D341Med (cell line): ENCODE results near the gene FNIP1.
"Not testable (repeated sequence)": the region's sequence is repeated elsewhere in the genome, so short reads cannot be mapped to it uniquely, and the experiment has no call there.

Source experiments
- DNase-seq: peaks from one replicate; pipeline ENCODE4 v3.0.0; 2012; ENCODE audit warnings: low spot score

The FNIP1 gene

GRCh38 chr5:131749723-131750470, 46.9 kb downstream of the FNIP1 start:
- DNase-seq: no peak

GRCh38 chr5:131749138-131749537, 47.7 kb downstream of the FNIP1 start:
- no peak for DNase-seq

- no peak for DNase-seq
Measured at GRCh38 chr5:131747180-131748105, 49.4 kb downstream of the FNIP1 start.

GRCh38 chr5:131746423-131746822, 50.4 kb downstream of the FNIP1 start:
- DNase-seq: no peak

DNA sequence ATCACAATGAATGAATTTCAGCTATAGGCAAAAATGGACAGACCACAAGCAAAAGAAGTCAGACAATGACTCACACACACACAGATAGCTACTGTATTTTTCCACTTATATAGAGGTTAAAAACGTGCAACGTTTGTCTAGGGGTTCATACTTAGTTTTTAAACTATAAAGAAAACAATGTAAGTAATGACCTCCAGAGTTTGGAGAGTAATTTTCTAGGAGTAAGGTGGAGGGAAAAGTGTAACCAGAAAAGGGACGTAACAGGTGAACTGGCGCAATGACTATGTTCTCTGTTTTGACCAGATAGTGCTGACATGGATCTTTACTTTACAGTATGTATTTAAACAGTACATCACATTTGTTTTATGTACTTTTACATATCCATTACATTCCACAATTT, 51.1 kb downstream of the FNIP1 start:
- no peak for DNase-seq

GRCh38 chr5:131745155-131745554, 51.7 kb downstream of the FNIP1 start:
- no peak for DNase-seq

DNA sequence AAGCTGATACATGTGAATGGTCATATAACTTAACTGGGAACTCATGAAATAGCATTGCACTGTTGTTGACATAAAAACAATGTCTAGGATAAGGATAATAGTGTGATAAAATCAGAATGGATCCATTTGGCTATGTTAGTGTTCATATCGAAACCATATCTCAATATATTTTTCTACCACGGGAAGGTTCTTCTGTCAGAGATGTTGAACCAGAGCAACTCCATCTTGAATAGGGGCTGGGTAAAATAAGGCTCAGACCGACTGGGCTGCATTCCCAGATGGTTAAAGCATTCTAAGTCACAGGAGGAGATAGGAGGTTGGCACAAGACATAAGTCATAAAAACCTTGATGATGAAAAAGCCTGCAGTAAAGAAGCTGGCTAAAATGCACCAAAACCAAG, 56.3 kb downstream of the FNIP1 start:
- DNase-seq: no peak

GRCh38 chr5:131735393-131735792, 61.4 kb downstream of the FNIP1 start:
- DNase-seq: no peak

DNA sequence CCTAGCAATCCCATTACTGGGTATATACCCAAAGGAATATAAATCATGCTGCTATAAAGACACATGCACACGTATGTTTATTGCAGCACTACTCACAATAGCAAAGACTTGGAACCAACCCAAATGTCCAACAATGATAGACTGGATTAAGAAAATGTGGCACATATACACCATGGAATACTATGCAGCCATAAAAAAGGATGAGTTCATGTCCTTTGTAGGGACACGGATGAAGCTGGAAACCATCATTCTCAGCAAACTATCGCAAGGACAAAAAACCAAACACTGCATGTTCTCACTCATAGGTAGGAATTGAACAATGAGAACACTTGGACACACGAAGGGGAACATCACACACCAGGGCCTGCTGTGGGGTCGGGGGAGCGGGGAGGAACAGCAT, 61.9 kb downstream of the FNIP1 start:
- DNase-seq: not testable (repeated sequence)

DNA sequence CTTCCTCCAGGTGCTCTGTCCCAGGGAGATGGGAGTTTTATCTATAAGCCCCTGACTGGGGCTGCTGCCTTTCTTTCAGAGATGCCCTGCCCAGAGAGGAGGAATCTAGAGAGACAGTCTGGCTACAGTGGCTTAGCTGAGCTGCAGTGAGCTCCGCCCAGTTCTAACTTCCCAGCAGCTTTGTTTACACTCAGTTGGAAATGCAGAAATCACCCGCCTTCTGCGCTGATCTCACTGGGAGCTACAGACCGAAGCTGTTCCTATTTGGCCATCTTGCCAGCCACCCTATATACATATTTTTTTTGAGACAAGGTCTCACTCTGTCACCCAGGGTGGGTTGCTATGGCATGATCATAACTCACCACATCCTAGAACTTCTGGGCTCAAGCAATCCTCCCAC, 67.5 kb downstream of the FNIP1 start:
- DNase-seq: not testable (repeated sequence)

DNA sequence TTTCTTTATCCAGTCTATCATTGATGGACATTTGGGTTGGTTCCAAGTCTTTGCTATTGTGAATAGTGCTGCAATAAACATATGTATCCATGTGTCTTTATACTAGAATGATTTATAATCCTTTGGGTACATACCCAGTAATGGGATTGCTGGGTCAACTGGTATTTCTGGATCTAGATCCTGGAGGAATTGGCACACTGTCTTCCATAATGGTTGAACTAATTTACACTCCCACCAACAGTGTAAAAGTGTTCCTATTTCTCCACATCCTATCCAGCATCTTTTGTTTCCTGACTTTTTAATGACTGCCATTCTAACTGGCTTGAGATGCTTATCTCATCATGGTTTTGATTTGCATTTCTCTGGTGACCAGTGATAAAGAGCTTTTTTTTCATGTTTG, 72.7 kb downstream of the FNIP1 start:
- not testable (repeated sequence) for DNase-seq

DNA sequence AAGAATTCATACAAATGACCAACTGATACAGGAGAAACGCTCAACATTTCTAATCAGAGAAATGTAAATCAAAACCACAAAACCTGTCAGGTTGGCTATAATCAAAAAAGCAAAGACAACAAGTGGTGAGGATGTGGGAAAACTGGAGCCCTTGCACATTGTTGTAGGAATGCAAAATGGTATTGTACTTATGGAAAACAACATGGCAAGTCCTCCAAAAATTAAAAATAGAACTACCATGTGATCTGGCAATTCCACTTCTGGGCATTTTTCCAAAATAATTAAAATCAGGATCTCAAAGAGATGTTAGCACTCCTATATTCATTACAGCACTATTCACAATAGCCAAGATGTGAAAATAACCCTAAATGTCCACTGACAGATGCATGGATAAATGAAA, 76.1 kb downstream of the FNIP1 start:
- no peak for DNase-seq

- DNase-seq: no peak
Measured at GRCh38 chr5:131719564-131719963, 77.3 kb downstream of the FNIP1 start.

GRCh38 chr5:131718487-131719014, 78.3 kb downstream of the FNIP1 start:
- DNase-seq: no peak

DNA sequence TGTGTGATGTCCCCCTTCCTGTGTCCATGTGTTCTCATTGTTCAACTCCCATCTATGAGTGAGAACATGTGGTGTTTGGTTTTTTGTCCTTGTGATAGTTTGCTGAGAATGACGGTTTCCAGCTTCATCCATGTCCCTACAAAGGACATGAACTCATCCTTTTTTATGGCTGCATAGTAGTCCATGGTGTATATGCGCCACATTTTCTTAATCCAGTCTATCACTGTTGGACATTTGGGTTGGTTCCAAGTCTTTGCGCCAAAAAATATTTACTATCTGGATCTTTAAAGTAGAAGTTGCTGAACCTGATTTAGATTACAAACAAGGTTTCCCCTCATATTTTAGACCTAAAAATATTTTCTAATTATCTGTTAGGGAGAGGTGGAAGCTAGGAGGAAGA, 79.7 kb downstream of the FNIP1 start:
- not testable (repeated sequence) for DNase-seq

DNA sequence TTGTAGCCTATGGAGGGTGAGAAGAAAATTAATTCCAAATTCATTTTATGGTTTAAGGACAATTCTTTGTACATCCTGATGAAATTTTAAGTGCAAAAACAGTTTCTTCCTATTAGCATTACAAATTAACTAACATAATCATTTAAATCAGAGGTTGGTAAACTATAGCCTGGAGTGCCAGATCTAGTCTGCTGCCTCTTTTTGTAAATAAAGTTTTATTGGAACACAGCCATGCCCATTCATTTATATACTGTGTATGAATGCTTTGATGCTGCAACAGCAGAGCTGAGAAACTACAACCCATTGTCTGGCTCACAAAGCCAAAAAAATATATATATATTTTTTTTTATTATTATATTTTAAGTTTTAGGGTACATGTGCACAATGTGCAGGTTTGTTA, 80.2 kb downstream of the FNIP1 start:
- DNase-seq: no peak

- no peak for DNase-seq
Measured at GRCh38 chr5:131710391-131710790, 86.4 kb downstream of the FNIP1 start.

GRCh38 chr5:131709043-131709442, 87.8 kb downstream of the FNIP1 start:
- DNase-seq: no peak

GRCh38 chr5:131706281-131706680, 90.5 kb downstream of the FNIP1 start:
- DNase-seq: no peak

- DNase-seq: no peak
Measured at GRCh38 chr5:131694926-131695325, 101.9 kb downstream of the FNIP1 start.

DNA sequence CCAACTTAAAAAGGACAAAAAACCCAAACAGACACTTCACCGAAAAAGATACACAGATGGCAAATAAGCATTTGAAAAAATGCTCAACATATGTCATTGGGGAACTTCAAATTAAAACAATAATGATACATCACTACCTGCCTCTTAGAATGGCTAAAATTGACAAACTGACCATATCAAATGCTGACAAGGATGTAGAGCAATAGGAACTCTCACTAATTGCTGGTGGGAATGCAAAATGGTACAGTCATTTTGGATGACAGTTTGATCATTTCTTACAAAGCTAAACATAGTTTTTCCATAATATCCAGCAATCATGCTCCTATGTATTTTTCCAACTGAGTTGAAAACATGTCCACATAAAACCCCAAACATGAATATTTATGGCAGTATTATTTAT, 102.9 kb downstream of the FNIP1 start:
- DNase-seq: no peak

DNA sequence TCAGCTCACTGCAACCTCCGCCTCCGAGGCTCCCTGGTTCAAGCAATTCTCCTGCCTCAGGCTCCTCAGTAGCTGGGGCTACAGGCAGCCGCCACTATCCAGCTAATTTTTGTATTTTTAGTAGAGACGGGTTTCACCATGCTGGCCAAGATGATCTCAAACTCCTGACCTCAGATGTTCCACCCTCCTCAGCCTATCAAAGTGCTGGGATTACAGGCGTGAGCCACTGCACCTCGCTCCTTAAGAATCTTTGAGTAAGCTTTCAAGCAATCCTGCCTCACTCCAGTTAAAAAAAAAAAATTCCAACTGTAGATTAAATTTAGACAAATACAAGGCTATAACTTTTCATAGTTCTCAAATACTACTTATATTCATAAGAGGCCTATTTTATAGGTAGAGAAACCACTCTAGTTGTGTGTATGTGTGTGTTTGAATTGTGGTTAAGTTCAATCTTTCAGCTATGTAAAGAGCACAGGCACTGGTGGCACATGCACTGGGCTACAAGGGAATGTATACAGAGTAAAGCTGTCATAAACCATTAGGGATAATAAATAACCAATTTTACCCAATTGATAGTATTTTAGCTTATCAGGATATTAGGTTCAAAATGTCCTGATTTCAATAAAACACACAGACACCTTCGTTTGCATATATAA, 111.2 kb downstream of the FNIP1 start:
- no peak for DNase-seq
